Stimulated activated CD4-positive, alpha-beta T cell treated with anti-CD3 and anti-CD28 coated beads, Interleukin-15, amount 100 ng/mL, for 24 hours (primary cell): ENCODE data around the gene SLC17A1.
"Not testable (repeated sequence)": the region's sequence is repeated elsewhere in the genome, so short reads cannot be mapped to it uniquely, and the experiment has no call there.

Source experiments
- DNase-seq: peaks from one replicate; pipeline ENCODE4 v3.0.0-alpha.2; 2020

Gene SLC17A1

DNA sequence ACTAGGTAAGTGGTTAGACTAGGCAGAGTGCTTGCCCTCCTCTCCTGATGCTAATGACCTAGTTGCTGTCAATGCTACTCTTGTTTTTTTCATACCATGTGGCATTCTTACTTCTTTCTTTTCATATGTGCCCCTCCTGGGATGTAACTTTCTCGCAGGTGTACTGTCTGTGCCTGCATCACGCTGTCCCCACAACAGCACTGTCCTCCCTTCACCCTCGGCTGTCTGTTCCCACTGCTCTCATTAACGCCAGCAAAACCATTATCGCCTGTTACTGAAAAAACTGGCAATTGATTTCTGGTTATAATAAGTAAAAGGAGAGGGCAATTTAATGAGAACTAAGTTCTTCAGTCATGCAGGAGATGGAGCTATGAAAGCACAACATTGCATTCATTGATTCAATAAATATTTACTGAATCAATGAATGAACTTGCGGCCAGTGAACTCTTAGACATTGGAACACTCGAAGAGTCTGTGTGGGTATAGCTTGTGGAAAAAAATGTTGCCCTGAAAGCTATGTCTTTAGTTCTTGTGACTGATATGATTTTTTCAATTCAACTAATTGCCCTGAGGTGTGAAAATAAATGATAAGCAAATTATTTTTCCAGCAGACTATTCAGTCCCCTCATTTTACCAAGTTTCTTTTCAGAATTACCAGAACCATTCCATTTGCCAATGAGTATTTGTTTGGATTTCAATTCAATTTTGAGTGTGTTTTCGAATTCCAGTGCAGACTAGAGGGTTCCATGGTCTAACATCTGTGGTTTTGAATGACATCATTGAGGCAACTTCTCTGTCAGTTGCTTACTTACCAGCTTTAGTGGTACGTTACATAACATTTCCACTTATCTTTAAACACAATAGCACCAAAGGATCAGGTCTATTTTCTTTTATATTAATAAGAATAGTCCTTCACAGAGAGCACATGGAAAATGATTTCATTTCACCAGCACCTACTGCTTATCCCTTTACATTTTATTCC lies 75.2 kb downstream of the SLC17A1 start:
- DNase-seq = no peak

DNA sequence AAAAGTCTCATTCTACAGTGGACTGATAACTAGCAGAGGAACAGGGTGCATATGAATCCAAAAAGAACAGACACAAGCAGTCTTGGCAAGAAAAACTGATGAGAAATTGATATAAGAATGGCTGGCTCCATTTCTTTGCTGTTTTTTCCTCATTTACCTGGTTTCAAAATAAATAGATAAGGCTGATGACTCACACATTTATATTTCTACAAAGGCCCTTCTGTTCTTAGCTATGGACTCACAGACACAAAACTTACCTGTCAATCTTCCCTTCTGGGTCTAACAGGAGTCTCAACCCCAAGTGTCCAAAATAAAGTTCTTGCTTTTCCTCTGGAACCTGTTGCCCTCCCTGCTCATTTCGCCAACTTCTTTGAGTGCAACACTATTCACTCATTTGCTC lies 76.4 kb downstream of the SLC17A1 start:
- no peak for DNase-seq

DNA sequence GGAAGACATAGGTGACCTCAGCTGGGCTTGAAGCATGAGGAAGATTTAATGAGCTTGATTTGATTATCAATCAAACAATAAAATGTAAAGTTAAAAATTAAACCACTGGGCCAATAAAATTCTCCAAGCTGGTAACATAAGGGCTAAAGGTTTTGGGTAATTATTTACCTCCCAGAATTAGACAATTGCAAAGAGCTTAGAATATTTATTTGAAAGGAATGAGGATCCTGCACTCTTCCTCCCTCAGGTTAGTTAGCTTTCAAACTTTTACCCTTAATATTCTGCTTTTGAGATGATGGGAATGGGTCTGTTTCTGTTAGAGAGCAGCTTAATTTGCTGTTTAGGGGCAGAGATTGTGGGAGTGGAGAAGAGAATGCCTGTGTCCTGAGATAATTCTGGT lies 77.3 kb downstream of the SLC17A1 start, which contains the start of gene SLC17A4:
TSS of gene SLC17A4 (plus strand) at position 208 of the 400 bp plus-strand sequence. CDS start 7,221 bp downstream, outside the sequence.
- DNase-seq = no peak

DNA sequence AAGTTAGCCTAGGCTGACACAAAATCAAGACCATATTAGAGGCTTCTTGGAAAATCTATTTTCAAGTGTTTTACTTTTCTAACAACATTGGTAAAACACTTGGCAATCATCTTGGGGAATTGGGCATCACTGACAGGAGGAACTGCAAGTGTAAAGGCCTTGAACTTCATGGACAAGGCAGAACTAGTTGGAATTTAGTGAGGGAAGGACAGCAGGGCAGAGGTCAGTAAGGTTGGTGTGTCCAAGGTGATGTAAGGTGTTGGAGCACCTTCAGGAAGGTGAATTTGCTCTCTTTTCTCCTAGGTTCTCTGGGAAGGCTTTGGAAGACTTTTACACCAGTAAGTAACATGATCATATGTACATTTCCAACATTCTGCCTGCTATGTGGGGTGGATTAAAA lies 78.8 kb downstream of the SLC17A1 start:
- DNase-seq = no peak

DNA sequence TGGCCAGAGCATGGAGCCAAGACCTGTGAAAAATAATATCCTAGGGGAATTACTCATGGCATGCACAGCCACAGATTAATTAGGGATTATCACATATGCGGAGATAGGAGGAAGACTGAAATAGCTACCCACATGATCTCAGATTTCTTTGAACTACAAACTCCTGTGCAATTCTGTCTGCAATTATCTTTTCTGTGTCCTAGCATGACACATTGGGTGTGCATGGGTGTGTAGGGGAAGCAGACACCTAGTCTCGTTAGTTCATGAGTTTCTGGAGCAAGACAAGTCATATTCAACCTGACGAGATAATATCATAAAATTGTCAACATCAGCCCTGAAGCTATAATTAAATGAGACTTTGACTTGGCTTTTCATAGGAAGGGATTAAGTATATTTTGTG lies 80.9 kb downstream of the SLC17A1 start:
- no peak for DNase-seq

DNA sequence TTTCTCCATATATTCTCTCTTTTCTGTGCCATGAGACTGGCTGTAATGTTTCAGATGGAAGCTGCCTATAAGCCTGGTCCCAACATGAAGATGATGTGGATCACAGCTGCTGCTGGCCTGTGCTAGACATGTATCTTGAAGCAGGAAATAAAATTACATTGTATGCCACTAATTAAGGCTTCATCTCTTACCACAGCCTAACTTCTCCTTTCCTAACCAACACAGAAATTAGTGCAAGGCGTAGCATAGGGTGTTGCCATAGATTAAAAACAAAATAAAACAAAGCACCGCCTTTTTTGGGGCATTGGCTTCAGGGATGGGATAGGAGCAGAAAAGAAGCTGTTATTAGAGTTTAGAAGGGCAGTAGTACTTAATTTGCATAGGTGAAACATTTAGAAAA lies 82.0 kb downstream of the SLC17A1 start:
- DNase-seq = no peak

DNA sequence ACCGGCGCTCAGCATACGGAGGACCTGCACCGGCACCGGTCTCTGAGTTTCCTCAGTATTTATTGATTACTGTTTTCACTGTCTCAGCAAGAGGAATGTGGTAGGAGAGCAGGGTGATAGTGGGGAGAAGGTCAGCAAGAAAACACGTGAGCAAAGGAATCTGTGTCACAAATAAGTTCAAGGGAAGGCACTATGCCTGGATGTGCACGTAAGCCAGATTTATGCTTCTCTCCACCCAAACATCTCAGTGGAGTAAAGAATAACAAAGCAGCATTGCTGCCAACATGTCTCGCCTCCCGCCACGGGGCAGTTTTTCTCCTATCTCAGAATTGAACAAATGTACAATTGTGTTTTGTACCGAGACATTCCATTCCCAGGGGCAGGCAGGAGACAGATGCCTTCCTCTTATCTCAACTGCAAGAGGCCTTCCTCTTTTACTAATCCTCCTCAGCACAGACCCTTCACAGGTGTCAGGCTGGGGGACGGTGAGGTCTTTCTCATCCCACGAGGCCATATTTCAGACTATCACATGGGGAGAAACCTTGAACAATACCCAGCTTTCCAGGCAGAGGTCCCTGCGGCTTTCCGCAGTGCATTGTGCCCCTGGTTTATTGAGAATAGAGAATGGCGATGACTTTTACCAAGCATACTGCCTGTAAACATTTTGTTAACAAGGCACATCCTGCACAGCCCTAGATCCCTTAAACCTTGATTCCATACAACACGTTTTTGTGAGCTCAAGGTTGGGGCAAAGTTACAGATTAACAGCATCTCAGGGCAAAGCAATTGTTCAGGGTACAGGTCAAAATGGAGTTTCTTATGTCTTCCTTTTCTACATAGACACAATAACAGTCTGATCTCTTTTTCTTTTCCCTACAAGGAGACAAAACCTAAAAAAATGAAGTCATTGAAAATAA lies 83.0 kb downstream of the SLC17A1 start:
- DNase-seq = not testable (repeated sequence)

DNA sequence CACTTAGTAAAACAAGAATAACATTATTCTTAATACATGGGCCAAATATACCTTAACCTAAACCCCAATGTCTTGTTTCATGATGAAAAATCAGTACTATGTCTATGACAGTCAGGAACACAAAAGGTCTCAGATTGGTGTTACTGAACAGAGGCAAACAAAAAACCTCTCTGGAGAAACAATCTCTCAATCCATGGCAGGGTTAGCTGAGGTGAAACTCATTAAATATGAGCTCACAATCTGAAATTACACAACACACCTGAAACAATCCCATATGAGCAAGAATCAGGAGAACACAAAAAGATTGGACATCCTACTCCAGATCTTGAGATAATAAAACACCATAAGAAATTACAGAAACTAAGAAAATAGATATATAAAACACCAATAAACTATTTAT lies 83.8 kb downstream of the SLC17A1 start:
- no peak for DNase-seq

DNA sequence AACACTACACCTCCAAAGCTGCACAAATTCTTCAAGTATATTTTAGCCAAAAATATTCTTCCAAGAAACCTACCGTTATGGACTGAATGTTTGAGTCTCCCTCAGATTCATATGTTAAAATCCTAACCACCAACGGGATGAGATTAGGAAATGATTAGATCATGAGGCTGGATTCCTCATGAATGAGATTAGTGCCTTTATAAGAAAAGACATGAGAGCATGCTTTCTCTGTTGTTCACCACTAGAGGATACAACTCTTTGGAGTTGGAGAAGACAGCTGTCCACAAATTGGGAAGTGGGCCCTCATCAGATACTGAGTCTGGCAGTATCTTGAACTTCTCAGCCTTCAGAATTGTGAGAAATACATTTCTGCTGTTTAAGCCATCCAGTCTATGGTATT lies 84.4 kb downstream of the SLC17A1 start:
- no peak for DNase-seq

DNA sequence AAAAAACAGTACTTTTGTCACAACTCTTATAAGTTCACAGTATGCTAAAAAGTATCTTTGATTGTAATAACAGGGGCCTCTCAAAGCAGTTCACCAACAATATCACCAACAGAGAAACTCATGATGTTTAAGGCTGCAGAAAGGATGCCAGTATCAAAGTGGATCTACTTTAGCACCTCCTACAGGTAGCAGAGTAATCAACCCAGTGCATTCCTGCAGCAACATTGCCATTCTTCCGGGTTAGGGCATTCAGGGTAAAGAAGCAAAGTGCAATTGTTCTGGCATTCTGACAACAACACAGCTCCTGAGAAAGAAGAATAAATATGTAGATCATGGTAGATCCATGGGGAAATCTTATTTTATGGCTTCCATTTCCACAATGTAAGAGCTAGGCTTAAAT lies 84.9 kb downstream of the SLC17A1 start:
- no peak for DNase-seq

DNA sequence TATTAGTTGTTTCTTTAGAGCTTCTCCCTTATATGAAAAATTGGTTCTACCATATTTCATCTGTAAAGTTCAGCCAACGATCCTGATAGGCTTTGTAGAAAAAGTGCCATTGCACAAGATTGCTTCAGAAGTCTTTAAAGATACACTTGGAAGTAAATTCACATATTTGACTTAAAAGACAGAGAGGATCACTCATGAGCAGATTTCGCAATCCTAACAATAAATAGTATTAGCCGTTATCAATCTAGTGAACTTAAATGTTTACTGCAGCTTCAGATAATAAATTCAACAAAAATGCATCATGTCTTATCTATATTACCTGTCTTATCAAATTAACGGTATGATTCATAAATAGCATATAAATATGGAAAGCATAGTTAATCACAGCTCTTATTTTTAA lies 86.0 kb downstream of the SLC17A1 start:
- no peak for DNase-seq

DNA sequence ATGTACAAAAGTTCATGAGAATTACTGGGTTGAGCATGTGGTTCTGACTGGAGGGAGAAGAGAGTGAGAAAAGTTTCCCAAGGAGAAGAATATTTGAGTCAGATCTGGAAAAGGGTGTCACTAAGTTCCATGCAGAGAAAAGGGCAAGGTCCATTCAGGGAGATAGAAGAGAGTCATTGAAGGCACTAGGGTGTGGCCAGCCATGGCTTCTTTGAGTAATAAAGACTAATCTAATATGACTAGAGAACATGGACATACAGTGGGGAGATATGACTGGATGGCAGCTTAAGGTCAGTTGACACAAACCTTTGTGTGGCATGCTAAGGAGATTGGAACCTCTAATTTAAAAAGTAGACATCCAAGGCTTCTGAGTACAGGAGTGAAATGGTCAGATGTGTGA lies 88.0 kb downstream of the SLC17A1 start:
- DNase-seq = no peak

DNA sequence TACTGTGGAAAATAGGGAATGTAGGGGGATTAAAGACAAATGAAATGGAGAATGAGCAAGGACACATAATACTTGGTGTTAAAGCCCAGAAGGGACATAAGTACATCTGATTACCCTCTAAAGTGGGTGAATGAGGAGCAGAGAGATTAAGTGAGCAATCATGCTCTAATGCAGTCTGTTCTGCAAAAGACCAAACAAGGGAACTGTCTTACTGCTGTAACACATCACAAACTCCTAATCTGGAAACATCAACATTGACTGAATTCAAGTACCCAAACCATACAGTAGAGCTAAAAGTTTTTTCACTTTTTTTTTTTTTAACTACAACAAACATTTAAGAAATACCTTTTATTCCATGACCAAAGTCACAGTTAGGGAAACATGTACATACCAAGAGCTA lies 96.6 kb downstream of the SLC17A1 start:
- DNase-seq = no peak
